ENCODE results near the gene BANP. TPM values are rescaled to one million over a fixed set of nuclear protein-coding genes. Genes with fewer than 3 reads are reported as not detected.

BANP gene
- total and polyA plus RNA-seq, 2 donors (not counting 3 experiments of a cell fraction or from before 2014, with no cell fraction given) = 22.4 to 33.8 TPM

GRCh38 chr16:88073201-88073721 is 122.0 kb downstream of the BANP start:
- Histone ChIP-seq H3K9me3 (replicated peaks; ENCODE audit: control insufficient read depth, insufficient read depth, low read length) (no peaks in the 10 kb centered on the region), H3K36me3 (ENCODE audit: control insufficient read depth in 2 of 2, extremely low read depth in 1 of 2, insufficient read depth in 2 of 2, low read length in 2 of 2) (peaks cover 6 to 12% of the 10 kb centered on the region in 2 experiments), H3K9ac (replicated peaks; ENCODE audit: extremely low read depth, insufficient read depth, low read length) (no peak overlapping the region), H3K4me3 (replicated peaks in 1 of 3; ENCODE audit: insufficient read depth in 1 of 3, low read depth in 1 of 3, low read length in 3 of 3) (no peak overlapping the region), H3K27me3 (ENCODE audit: control insufficient read depth in 2 of 2, insufficient read depth in 2 of 2, low read length in 2 of 2) (no peaks in the 10 kb centered on the region), H3K27ac (ENCODE audit: insufficient read depth, low read depth, low read length) (no peak overlapping the region), H3K79me2 (ENCODE audit: control insufficient read depth, insufficient read depth, low read length) (no peaks in the 10 kb centered on the region), H2AFZ (ENCODE audit: low read depth, low read length) (no peak overlapping the region), H3K4me1 (ENCODE audit: control insufficient read depth, extremely low read depth, insufficient read depth, low read length) (no peaks in the 10 kb centered on the region), H3K9me1 (replicated peaks; ENCODE audit: control insufficient read depth, extremely low read depth, insufficient read depth, low read length) (no peaks in the 10 kb centered on the region), H4K20me1 (replicated peaks; ENCODE audit: control insufficient read depth, extremely low read depth, insufficient read depth, low read length) (no peaks in the 10 kb centered on the region), H3K4me2 (ENCODE audit: insufficient read depth, low read length) (no peak overlapping the region)
- no peak for DNase-seq (ENCODE audit: low read depth, low spot score)
- no peak for TF ChIP-seq MYC (IDR thresholded peaks at IDR 0.05; ENCODE audit: low read depth, low read length)
- TF ChIP-seq GATA2 (IDR thresholded peaks at IDR 0.05; ENCODE audit: insufficient read depth, insufficient read length, low read depth, low read length) = no peak
- no peak for TF ChIP-seq EZH2 (IDR thresholded peaks at IDR 0.05; ENCODE audit: borderline replicate concordance, low read depth, low read length, severe bottlenecking)
- TF ChIP-seq JUN (IDR thresholded peaks at IDR 0.05; ENCODE audit: borderline replicate concordance, insufficient read depth, insufficient read length, low read depth) = no peak
- no peak for TF ChIP-seq POLR2AphosphoS5 (IDR thresholded peaks at IDR 0.05; ENCODE audit: insufficient read depth, low read depth, low read length)
- no peak for TF ChIP-seq POLR2A (IDR thresholded peaks at IDR 0.05; ENCODE audit: low read depth, low read length)
- TF ChIP-seq, protein P1, sequence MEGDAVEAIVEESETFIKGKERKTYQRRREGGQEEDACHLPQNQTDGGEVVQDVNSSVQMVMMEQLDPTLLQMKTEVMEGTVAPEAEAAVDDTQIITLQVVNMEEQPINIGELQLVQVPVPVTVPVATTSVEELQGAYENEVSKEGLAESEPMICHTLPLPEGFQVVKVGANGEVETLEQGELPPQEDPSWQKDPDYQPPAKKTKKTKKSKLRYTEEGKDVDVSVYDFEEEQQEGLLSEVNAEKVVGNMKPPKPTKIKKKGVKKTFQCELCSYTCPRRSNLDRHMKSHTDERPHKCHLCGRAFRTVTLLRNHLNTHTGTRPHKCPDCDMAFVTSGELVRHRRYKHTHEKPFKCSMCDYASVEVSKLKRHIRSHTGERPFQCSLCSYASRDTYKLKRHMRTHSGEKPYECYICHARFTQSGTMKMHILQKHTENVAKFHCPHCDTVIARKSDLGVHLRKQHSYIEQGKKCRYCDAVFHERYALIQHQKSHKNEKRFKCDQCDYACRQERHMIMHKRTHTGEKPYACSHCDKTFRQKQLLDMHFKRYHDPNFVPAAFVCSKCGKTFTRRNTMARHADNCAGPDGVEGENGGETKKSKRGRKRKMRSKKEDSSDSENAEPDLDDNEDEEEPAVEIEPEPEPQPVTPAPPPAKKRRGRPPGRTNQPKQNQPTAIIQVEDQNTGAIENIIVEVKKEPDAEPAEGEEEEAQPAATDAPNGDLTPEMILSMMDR (IDR thresholded peaks at IDR 0.05; ENCODE audit: extremely low read depth in 1 of 2, insufficient read depth in 1 of 2, low read depth in 1 of 2, low read length in 2 of 2) = no peak
- no peak for TF ChIP-seq FOS (IDR thresholded peaks at IDR 0.05; ENCODE audit: borderline replicate concordance, insufficient read depth, low read length)
- intact Hi-C loops (cut with micrococcal nuclease) (no loop called here), dilution Hi-C loops (cut with MboI; ENCODE audit: extremely low pct_ligation_motif_present, low sequenced_read_pairs) (no loop called here)
- CTCF ChIA-PET = no interaction called here
- POLR2A ChIA-PET = no interaction called here
- BruUV-seq (replicated peaks) = no TSS peak
- no peak for FAIRE-seq

All from endothelial cell of umbilical vein (primary cell).